Spleen (tissue), 11 donors: Measurements from ENCODE around the gene PROKR2. TPM values are rescaled to one million over a fixed set of nuclear protein-coding genes. Genes with fewer than 3 reads are reported as not detected.

ENCODE experiments used
- DNase-seq: peaks from one replicate; pipeline ENCODE4 v3.0.0-alpha.2; 2020
- H3K27ac ChIP-seq, 8 donors: fragments of 200-600 bp; sonication (generic) in 7 of 8; 1 replicate in 4 of 8; 2 replicates in 4 of 8; pipeline versions ENCODE4 v1.5.0 to v1.8.0; 2016 to 2021; ENCODE audit warnings: inconsistent platforms in 4 of 8, mild to moderate bottlenecking in 4 of 8, moderate library complexity in 1 of 8
- H3K27me3 ChIP-seq, 7 donors: fragments of 200-600 bp; sonication (generic) in 6 of 7; replicated peaks in 1 of 7; 1 replicate in 4 of 7; 2 replicates in 3 of 7; pipeline versions ENCODE4 v1.5.0 to v1.8.0; 2016 to 2021; ENCODE audit warnings: inconsistent platforms in 3 of 7, mild to moderate bottlenecking in 1 of 7
- H3K36me3 ChIP-seq, 6 donors: fragments of 200-600 bp; sonication (generic) in 5 of 6; 1 replicate in 4 of 6; 2 replicates in 2 of 6; pipeline versions ENCODE4 v1.5.0 to v1.8.0; 2016 to 2021; ENCODE audit warnings: inconsistent platforms in 2 of 6
- H3K4me1 ChIP-seq, 6 donors: fragments of 200-600 bp; sonication (generic) in 5 of 6; 1 replicate in 3 of 6; 2 replicates in 3 of 6; pipeline versions ENCODE4 v1.5.0 to v1.8.0; 2016 to 2021; ENCODE audit warnings: inconsistent platforms in 3 of 6
- H3K4me3 ChIP-seq, 8 donors: fragments of 200-600 bp; sonication (generic) in 7 of 8; 1 replicate in 4 of 8; 2 replicates in 4 of 8; pipeline versions ENCODE4 v1.5.0 to v1.8.0; 2016 to 2021; ENCODE audit warnings: inconsistent platforms in 4 of 8, mild to moderate bottlenecking in 4 of 8, moderate library complexity in 2 of 8
- H3K9me3 ChIP-seq, 8 donors: fragments of 200-600 bp; sonication (generic) in 7 of 8; 1 replicate in 4 of 8; 2 replicates in 4 of 8; pipeline versions ENCODE4 v1.5.0 to v1.8.0; 2016 to 2021; ENCODE audit warnings: inconsistent platforms in 4 of 8
- CTCF ChIP-seq, 11 experiments: fragments of 200-600 bp in 7 of 11; fragments of 450-650 bp in 4 of 11; sonication (generic) in 4 of 11; IDR thresholded peaks in 8 of 11; conservative IDR thresholded peaks in 3 of 11; 1 replicate in 7 of 11; 2 replicates in 4 of 11; pipeline versions ENCODE4 v1.4.0 to v1.8.0; 2016 to 2021; ENCODE audit warnings: antibody characterized with exemption in 11 of 11, inconsistent platforms in 4 of 11, mild to moderate bottlenecking in 1 of 11
- POLR2A ChIP-seq, 3 donors: fragments of 450-650 bp; IDR thresholded peaks; one replicate each; pipeline ENCODE4 v1.5.1; 2017; ENCODE audit warnings: antibody characterized with exemption in 3 of 3, mild to moderate bottlenecking in 1 of 3
- POLR2AphosphoS5 ChIP-seq, 3 donors: sonication (generic); formaldehyde crosslinking; IDR thresholded peaks; one replicate each; pipeline ENCODE4 v1.5.1; 2017; ENCODE audit warnings: antibody characterized with exemption in 3 of 3
- WGBS, 5 donors: extraction: QIAGEN DNeasy Blood & Tissue Kit in 3 of 5; methylation state at CpG; one replicate each; pipeline versions ENCODE4 v1.1.5 to v1.1.7; 2013 to 2018; 5-methylcytosine and 5-hydroxymethylcytosine counted together
- intact Hi-C: fragments of 100-400 bp; cut with DNase I; formaldehyde crosslinking; loops from one replicate; pipeline ENCODE4 v1.15.0; 2023; ENCODE audit warnings: low total_unique reads
- polyA plus RNA-seq, 3 donors: library from polyadenylated mRNA; stranded (reverse); fragments of 200-250 nt; gene quantifications; one replicate each; pipeline ENCODE4 v1.2.1, GENCODE V29; 2013
- total RNA-seq, 7 donors: library from RNA; depleted of rRNA in 3 of 7; stranded (reverse); fragments of >200 nt in 3 of 7; fragmentation: NEBNext Ultra II Directional in 4 of 7; extraction: Animal tissue kit (Norgen Biotek cat#: 25700) in 4 of 7; gene quantifications; one replicate each; pipeline versions ENCODE4 v1.1.0 to v1.2.1, GENCODE V29; 2016 to 2021
- donor health status: healthy with polysubstance abuse.
- donor health status: DM: no; HTN: no; CAD: no; lungs with moderate emphysema.
- donor health status: DM: no; HTN: no; CAD: no.
- donor health status: Bipolar disorder and iron deficiency.
- donor health status: healthy.
- donor health status: DM: no; HTN: no; CAD: no.
- donor health status: DM: yes; HTN: yes; CAD: no.

Gene PROKR2
- total and polyA plus RNA-seq, 10 donors = 0.30 TPM; not detected in 9

DNA sequence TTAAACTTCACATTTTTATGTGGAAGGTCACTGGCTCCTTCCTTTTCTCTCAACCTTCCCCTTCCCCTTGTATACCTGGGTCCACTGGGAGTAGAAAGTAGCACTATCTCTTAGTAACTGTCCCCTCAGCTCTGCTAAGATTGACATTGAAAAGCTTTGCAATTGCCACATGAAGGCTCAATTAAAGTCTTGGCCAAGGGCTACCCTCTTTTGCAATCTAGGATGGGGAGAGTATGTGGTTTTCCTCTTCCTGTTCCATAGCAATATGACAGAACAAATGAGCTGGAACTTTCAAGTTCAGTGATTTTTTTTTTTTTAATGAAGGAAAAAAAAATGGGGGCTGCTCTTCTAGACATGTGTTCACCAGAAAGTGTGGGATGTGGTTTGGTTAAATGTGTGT lies 37.1 kb downstream of the PROKR2 start:
- H3K36me3 ChIP-seq = no peaks in the 10 kb centered on the region
- H3K9me3 ChIP-seq = no peaks in the 10 kb centered on the region
- intact Hi-C loops = no loop called here
- TF ChIP-seq POLR2A (IDR thresholded peaks at IDR 0.05) (no peak), CTCF (IDR thresholded peaks at IDR 0.05 in 8 of 11, conservative IDR thresholded peaks at IDR 0.05 in 3 of 11) (no peak), POLR2AphosphoS5 (IDR thresholded peaks at IDR 0.05) (no peak)
- no peaks in the 10 kb centered on the region for H3K4me1 ChIP-seq
- no peak overlapping the region for H3K4me3 ChIP-seq
- DNase-seq = no peak
- H3K27ac ChIP-seq = no peak overlapping the region
- peaks cover 0 to 26% (median 0%) of the 10 kb centered on the region in 7 donors for H3K27me3 ChIP-seq

DNA sequence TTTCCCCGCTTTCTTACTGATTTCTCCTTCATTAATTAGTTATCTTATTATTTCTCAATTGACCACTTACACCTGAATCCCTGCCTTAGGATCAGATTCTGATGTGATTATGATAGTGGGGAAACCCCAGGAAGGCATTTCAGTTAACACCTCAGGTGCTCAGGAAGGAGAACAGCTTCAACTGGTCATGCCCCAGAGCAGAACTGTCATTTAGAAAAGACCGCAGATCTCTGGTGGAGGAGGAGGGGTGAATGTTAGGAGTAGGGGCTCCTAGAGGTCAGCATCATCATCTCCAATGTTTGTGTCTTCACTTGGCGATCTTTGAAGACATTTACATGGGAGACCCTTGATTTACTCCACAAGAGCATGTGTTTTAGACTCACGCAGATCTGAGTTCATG lies 44.5 kb downstream of the PROKR2 start:
- no peak overlapping the region for H3K27ac ChIP-seq
- intact Hi-C loops = no loop called here
- H3K4me1 ChIP-seq = peaks cover 0 to 2% (median 0%) of the 10 kb centered on the region in 6 donors
- no peak overlapping the region for H3K4me3 ChIP-seq
- 81 to 87% (median 83%) methylated on average over 4 of the region's 4 CpGs for WGBS, 5 donors
- H3K36me3 ChIP-seq = no peaks in the 10 kb centered on the region
- no peak for TF ChIP-seq CTCF (IDR thresholded peaks at IDR 0.05 in 8 of 11, conservative IDR thresholded peaks at IDR 0.05 in 3 of 11)
- no peak for TF ChIP-seq POLR2AphosphoS5 (IDR thresholded peaks at IDR 0.05)
- no peak for TF ChIP-seq POLR2A (IDR thresholded peaks at IDR 0.05)
- H3K9me3 ChIP-seq = no peaks in the 10 kb centered on the region
- DNase-seq = no peak
- H3K27me3 ChIP-seq = peaks cover 0 to 6% (median 0%) of the 10 kb centered on the region in 7 donors

DNA sequence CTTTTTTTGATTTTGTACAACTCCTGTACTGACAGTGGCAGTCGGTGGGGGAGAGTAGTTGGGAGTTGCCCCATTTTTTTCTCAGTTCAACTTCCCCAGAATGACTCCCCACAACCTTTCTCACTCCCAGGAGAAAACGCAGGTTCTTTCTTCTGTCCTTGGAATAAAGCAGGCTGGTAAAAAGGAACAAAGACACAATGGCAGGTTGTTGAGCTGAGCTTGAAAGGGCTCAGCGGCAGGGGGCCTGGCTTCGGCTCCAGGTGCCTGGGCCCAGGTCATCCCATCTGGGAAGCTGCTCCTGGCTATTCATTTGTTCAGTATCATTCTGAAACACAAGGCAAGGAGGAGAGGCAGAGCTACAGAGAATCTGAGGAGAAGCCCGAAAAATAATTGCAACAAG lies 46.2 kb downstream of the PROKR2 start:
- Histone ChIP-seq H3K27me3 (peaks cover 0 to 7% (median 0%) of the 10 kb centered on the region in 7 donors), H3K27ac (no peak overlapping the region), H3K4me1 (peaks cover 0 to 7% (median 0%) of the 10 kb centered on the region in 6 donors), H3K36me3 (no peaks in the 10 kb centered on the region), H3K9me3 (no peaks in the 10 kb centered on the region), H3K4me3 (no peak overlapping the region)
- WGBS, 5 donors = 63 to 67% (median 66%) methylated on average over 5 of the region's 5 CpGs
- intact Hi-C loops = no loop called here
- TF ChIP-seq POLR2A (IDR thresholded peaks at IDR 0.05) (no peak), POLR2AphosphoS5 (IDR thresholded peaks at IDR 0.05) (no peak), CTCF (IDR thresholded peaks at IDR 0.05 in 8 of 11, conservative IDR thresholded peaks at IDR 0.05 in 3 of 11) (no peak)
- DNase-seq = no peak

DNA sequence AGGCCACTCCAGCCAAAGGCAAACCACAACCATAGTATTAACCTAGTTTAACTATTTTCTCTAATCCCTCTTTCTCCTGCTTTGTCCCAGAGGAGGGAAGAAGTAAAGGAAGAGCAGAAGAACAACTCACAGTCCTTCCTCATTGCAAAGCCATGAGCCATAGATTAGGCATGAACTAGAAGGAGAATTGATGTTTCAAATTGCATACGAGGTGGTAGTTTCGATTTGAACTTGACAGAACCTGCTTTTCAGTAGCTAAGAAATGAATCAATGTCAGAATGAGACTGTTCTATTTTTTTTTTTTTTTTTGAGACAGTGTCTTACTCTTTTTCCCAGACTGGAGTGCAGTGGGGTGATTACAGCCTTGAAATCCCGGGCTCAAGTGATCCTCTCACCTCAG lies 48.3 kb downstream of the PROKR2 start:
- intact Hi-C loops = no loop called here
- 54 to 73% (median 65%) methylated on average over 3 of the region's 3 CpGs for WGBS, 5 donors

GRCh38 chr20:5267092-5267491 lies 49.7 kb downstream of the PROKR2 start:
- Histone ChIP-seq H3K9me3 (no peaks in the 10 kb centered on the region), H3K36me3 (no peaks in the 10 kb centered on the region), H3K27me3 (peaks cover 0 to 11% (median 0%) of the 10 kb centered on the region in 7 donors), H3K4me1 (peaks cover 0 to 7% (median 0%) of the 10 kb centered on the region in 6 donors), H3K27ac (peak overlapping the region in 2 of 8 donors; percentile 50 to 58), H3K4me3 (no peak overlapping the region)
- no peak for DNase-seq
- 14 to 30% (median 28%) methylated on average over 1 of the region's 1 CpG for WGBS, 5 donors
- TF ChIP-seq CTCF (IDR thresholded peaks at IDR 0.05 in 8 of 11, conservative IDR thresholded peaks at IDR 0.05 in 3 of 11) (no peak), POLR2AphosphoS5 (IDR thresholded peaks at IDR 0.05) (no peak), POLR2A (IDR thresholded peaks at IDR 0.05) (no peak)
- intact Hi-C loops = no loop called here

More for the DNA sequence above, 48.3 kb downstream of the PROKR2 start:
- Histone ChIP-seq H3K4me3 (no peak overlapping the region), H3K36me3 (no peaks in the 10 kb centered on the region), H3K27me3 (peaks cover 0 to 11% (median 0%) of the 10 kb centered on the region in 7 donors), H3K4me1 (peaks cover 0 to 7% (median 0%) of the 10 kb centered on the region in 6 donors), H3K9me3 (no peaks in the 10 kb centered on the region), H3K27ac (peak overlapping the region in 3 of 8 donors; percentile 9 to 58 (median 50))
- TF ChIP-seq POLR2AphosphoS5 (IDR thresholded peaks at IDR 0.05) (no peak), POLR2A (IDR thresholded peaks at IDR 0.05) (no peak)
- DNase-seq = no peak
